ENCODE measurements around the gene MMP8.

DNA sequence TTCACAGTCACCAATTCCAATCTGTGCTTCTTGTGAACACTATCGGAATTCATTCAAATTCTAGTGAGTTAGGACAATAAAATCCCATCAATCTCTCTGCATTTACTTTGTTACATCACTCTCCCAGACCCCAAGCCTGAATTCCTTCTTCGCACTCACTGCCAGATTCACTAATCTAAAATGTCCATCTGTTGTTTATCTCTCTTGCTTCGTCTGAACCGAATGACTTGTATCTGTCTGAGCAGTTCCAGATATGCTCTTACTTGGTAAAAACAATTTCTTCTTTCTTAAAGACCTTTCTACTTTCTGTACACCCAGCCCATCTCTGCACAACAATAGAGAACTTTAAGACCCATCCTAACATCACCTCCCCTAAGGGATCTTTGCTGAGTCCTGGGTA, 48.6 kb upstream of the MMP8 start:
- no peak for TF ChIP-seq POLR2AphosphoS5 (IDR thresholded peaks at IDR 0.05; ENCODE audit: low read depth, low read length)
- no peak for TF ChIP-seq POLR2A (IDR thresholded peaks at IDR 0.05; ENCODE audit: low read depth, low read length)
- TF ChIP-seq TAF1 (IDR thresholded peaks at IDR 0.05; ENCODE audit: borderline replicate concordance, low read depth, low read length), result no peak

Data from GM12892 (cell line).